Activated gamma-delta T cell treated with anti-CD3 and anti-CD28 coated beads, Interleukin-2, amount 50 U/mL, for 16 hours (primary cell): ENCODE results near the gene PLXNA2.

Experiments
- DNase-seq: peaks from one replicate; pipeline ENCODE4 v3.0.0-alpha.2; 2020; ENCODE audit warnings: low read depth

Gene PLXNA2, protein sequence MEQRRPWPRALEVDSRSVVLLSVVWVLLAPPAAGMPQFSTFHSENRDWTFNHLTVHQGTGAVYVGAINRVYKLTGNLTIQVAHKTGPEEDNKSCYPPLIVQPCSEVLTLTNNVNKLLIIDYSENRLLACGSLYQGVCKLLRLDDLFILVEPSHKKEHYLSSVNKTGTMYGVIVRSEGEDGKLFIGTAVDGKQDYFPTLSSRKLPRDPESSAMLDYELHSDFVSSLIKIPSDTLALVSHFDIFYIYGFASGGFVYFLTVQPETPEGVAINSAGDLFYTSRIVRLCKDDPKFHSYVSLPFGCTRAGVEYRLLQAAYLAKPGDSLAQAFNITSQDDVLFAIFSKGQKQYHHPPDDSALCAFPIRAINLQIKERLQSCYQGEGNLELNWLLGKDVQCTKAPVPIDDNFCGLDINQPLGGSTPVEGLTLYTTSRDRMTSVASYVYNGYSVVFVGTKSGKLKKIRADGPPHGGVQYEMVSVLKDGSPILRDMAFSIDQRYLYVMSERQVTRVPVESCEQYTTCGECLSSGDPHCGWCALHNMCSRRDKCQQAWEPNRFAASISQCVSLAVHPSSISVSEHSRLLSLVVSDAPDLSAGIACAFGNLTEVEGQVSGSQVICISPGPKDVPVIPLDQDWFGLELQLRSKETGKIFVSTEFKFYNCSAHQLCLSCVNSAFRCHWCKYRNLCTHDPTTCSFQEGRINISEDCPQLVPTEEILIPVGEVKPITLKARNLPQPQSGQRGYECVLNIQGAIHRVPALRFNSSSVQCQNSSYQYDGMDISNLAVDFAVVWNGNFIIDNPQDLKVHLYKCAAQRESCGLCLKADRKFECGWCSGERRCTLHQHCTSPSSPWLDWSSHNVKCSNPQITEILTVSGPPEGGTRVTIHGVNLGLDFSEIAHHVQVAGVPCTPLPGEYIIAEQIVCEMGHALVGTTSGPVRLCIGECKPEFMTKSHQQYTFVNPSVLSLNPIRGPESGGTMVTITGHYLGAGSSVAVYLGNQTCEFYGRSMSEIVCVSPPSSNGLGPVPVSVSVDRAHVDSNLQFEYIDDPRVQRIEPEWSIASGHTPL (N-terminal part only)

DNA sequence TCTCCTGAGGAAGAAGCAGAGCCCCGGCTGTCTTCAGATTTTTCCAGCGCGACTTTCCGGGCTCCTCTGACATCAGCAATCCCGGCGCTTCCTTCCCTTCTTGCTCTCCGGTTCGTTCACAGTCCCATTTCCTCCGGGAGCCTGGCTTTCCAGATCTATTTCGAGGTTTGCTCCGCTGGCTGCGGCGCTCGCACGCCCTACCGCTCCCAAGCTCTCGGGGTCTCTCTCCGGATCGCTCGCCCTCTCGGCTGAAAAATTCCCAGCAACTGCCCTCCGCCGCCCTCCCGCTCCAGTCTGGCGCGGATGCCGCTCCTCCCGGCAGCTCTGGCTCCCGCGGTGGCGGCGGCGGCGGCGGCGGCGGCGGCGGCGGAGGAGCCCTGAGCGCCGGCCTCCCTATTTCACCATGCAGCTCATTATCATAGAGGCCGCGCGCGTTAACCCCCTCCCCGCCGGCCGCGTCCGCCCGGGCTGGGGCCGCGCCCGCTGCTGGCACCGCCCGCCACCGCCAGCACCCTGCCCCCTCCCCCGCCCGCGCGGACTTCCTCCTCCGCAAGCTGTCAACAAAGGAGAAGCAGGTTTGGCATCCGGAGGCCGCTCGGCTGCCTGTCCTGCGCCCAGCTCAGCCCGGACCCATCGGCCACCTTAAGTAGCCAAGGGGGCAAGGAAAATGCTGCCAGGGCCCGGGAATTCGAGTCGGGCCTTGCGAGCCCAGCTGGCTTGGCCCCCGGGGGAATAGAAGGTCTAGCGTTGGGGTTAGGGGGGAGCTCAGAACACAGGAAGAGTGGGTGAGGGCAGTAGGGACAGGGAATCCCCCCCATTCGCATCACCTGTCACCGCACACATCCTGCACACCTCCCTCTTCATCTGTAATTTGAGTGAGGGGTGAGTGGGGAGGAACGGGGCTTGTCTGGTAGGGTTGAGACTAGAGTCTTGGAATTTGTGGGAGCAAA, at the start of gene PLXNA2:
TSS of gene PLXNA2 (minus strand) at position 418 of the 950 bp plus-strand sequence. CDS start 26,462 bp downstream, outside the sequence.
- DNase-seq: peak; percentile 45

DNA sequence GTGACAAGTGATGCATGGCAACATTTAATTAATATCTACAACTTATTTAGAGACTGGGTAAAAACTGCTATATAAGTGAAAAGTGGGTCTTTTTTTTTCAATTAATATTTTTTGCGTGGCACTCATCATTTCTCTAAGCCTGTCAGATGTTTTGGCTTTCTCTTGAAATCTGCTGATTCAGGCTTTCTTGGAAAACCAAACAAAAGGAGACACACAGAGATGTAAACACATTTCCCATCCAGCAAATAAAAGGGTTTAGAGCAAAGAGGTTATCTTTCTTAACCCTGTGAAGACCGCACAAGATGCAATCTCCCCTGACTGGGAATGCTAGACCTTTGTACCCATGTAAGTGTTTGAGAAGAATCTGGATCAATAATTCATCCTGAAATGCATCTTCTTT, 48.7 kb upstream of the PLXNA2 start:
- no peak for DNase-seq

DNA sequence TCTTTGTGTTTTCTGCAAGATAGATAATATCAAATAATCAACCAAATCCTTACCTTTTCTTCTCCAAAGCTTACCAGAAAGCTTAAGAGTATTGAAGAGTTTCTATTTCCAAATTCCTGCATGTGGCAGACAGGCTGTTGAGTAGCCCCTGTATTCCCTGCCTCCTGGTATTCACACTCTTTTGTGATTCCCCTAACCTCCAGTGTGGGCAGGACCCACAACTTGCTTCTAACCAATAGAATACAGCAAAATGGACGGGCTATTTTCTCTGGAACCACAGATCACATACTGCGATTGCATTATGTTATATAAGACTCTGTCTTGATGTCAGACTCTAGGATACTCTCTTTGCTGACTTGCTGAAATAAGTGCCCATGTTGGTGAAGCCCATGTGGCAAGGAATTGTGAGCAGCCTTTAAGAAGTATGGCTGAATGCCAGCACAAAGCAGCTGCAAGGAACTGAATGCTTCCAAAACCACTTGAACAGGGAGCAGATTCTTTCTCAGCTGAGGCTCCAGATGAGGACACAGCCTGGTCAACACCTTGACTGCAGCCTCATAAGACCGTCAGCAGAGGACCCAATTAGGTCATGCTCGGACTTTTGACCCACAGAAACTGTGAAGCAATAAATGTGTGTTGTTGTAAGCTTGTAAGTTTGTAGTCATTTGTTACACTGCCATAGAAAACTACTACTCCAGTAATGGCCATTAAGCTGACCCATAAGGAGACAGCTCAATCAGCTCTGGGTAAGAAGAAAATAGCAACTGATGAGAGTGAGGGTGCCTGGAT, 47.9 kb upstream of the PLXNA2 start:
- DNase-seq: no peak

DNA sequence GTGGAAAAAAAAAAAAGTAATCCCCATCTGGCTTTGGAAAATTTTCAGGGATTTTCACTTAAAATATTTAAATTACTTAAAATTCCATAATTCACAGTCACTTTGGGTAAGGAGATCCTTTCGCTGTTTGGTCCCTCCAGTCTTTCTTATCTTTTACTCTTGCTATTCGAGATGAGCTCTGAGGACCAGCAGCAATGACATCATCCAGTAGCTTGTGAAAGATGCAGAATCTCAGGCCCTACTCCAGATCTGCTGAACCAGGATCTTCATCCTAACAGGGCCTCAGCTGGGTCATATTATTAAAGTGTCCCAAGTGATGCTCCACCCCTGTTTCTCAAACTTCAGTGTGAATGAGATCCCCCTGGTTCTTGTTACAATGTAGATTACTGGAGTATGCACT, 46.9 kb upstream of the PLXNA2 start:
- no peak for DNase-seq

DNA sequence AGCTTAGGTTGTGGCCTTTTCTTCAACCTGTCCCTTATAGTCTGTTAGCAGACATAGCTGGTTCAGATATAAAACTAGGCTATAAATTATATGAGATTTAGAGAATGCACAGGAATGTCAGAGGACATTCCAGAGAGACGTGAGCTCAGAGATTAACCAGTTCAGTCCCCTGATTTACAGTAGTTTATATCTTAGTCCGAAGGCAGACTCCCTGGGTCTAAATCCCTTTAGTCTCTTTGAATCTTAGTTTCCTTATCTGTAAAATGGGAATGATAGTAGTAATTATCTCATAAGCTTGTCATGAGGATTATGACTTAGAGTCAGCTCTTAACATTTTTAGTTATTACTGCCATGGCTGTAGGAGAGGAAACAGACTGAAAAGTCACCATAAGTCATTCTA, 45.5 kb upstream of the PLXNA2 start:
- DNase-seq: no peak

DNA sequence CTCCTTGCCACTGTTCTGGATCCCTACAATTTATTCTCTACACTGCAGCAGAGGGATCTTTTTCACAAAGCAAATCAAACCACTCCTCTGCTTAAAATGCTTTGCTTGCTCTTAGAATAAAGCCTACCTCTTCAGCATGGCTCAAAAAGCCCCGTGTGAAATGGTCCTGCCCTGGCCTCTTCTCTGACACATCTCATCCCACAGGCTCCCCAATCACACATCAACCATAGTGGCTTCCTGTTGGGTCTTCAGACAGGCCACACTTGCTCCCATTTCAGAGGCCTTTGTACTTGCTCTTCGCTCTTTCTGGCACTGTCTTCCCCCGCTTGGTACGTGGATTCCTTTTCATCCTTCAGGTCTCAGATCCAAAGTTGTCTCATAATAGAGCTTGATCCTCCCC, 44.3 kb upstream of the PLXNA2 start:
- no peak for DNase-seq

DNA sequence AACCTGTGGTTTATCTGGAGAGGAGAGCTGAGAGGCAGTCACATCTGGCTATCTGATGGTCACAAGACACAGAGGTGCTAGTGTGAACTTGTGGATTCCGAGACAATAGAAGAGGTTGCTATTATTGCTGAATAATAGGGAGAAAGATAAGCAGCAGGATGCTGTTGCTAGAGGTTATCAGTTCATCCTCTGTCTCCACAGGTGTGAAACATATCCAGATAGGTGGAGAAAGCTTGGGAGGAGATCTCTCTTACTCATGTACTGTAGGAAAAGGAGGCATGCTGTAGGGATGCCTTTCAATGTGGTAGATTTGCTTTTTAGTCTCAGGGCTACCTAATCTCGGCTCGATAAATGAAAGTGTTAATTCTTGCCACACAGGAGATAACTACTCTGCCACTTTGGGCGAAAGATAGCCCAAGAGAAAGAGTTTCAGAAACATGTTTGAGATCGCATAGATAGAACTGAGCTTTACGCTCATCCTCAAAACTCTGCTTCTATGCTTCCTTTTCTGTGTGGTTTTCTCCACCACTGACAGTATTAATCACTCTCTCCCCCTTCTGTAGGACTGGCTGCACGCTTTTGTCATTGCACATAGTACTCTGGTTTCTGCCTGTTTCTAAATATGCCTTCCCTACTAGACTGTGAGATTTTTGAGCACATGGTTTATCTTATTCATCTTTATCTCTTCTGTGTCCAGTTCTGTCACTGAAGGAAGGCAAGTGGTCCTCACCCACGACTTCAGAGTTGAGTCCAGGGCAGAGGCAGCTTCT, 36.7 kb upstream of the PLXNA2 start:
- no peak for DNase-seq

DNA sequence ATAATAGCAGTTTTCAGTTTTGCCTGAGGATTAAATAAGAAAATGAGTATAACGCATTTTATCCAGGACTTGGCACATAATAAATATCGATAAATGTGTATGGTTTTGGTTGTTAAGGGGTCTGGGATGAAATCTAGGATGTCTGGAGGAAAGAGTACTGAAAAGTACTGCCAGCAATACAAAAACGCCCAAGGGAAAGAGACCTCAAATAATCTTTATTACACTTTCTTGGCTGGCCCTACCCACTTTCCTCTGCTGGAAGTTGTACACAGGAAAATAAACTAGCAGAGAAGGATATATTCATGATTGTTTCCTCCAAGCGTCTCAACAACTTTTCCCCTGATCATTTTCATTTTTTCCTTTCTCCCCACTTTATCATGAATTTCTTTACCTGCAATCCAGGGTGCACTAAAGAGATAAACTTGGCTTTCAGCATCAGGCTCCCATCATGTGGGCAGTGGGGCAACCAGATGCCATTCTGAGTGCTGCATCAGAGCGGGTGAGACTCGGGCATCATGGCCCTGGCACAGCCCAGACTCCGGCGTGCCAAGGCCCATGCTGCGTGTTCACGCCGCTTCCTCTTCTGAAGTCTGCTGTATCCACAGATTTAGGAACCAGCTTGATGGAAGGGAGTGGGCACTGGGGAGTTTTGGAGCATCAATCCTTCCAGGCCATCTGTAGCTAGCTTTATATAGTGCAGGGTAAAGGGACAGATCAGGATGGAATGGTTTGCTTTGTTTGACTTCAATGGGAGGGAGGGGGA, 35.8 kb upstream of the PLXNA2 start:
- no peak for DNase-seq

DNA sequence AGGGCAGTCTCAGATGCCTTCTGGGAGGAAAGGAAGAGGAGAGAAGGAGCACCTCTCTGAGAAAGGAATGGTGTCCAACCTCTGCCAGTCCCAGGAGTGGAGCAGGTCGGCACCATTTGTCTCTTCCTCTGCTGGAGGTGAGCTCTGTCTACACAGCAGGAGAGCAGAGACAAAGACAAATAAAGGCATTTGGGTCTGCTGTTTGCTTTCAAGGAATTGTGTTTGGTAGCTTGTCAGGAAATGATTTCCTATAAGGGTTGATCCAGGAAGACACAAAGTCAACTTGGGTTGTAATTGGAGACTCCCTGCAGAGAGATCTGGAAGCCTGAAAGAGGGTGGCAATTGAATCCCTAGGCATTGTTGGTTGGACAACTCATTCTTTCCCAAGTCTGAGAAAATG, 34.5 kb upstream of the PLXNA2 start:
- DNase-seq: no peak

DNA sequence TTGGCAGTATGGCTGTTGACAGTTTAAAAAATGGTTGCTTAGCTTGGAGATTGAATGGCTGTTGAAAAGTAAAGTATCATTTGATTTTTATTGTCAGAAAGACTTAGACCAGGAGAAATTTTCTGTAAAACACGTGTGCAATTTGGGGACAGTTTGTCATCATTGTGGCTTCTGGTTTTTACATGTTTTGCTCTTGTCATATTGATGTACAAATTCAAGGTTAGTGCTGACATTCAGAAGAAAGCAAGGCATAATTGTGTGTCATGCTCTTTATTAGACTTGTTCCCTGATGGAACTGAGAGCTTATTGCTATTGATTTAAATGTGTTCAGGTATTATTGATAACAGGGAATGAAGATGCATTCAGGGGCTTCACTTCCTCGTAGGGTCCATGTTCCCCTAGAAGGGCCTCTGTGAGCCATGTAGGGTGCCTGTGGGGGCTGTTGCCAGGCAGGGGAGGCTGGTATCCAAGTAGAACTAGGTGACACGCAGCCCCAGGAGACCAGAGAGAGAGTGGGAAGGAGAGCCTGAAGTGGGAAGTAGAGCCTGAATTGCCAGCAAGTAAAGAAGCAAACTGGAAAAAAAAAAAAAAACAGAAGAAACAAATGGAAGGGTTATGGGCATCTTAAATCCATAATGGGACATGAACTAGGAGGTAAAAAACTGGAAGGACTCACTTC, 32.7 kb upstream of the PLXNA2 start:
- DNase-seq: no peak

DNA sequence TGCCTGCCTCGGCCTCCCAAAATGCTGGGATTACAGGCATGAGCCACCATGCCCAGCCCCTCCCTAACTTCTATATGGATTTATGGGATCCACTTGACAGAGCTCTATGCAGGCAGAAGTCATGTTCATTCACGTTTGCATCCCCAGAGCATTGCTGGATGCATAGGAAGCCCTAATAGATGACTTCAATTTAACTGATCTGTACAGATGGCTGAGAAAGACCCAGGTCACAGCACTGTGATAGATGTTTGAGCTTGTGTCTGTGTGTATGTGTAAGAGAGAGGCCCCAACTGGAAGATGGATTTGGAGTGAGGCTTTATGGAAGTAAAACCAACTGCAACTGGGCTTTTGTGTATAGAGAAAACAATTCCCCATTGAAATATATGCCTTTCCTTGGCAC, 30.9 kb upstream of the PLXNA2 start:
- DNase-seq: no peak

DNA sequence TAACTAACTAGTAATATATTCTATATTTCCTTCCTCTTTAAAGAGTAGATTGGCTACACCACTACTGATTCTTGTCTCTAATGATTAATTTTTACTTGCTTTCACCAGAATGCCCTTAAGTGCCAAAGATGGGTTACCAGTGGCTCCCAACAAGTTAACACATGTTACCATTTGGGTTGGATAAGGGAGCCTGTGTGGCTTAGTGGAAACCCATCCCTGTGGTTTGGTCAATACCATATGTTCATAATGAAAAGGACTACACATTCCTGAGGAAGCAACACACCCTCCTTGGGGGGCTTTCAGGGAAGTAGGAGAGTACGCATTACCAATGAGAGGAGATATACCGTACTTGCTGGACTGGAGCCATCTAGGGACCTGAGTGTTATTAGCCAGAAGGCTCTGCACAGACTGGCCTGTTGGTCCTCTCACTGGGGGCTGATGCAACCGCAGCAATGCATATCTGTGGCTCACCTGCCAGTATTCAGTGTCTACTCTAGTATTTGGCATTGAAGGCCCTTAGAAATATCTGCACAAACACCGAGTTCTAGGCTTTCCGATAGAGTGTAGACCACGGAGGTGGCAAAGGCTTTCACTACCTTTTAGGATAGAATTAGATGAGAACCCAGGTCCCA, 29.3 kb upstream of the PLXNA2 start:
- DNase-seq: no peak

DNA sequence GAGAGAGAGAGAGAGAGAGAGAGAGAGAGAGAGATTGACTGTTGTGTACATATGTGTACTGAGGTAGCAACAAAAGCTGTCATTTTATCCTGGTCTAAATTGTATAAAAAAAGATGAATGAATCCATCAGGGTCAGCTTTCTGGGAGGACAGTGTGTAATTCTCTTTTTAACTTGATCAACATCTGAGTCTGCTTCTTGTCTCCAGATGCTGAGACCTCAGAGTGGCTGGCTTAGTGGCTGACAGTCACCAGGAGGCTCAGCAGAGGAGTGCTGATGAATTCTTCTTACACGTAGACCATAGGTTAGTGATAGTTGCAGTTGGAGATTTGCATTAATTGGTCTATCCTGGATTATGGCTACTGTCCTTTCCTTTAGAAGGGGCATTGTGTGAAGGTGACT, 28.5 kb upstream of the PLXNA2 start:
- DNase-seq: no peak

DNA sequence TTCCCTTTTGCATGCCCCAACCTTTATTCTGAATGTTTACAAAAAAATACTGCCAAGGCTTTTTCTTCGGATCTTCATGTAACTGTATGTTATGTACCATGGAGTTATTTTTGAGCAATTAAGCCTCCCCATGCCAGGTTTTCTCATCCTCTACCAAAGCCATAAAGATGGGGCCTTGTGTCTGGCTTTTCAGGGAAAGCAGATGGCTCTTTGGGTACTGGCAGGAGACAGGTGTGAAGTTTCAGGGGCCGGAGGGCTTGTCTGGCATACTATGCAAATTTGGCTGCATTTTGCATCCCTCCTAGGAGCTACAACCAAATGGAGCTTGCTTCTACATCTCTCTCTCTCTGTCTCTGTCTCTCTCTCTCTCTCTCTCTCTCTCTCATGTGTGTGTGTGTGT, 28.1 kb upstream of the PLXNA2 start:
- DNase-seq: no peak

DNA sequence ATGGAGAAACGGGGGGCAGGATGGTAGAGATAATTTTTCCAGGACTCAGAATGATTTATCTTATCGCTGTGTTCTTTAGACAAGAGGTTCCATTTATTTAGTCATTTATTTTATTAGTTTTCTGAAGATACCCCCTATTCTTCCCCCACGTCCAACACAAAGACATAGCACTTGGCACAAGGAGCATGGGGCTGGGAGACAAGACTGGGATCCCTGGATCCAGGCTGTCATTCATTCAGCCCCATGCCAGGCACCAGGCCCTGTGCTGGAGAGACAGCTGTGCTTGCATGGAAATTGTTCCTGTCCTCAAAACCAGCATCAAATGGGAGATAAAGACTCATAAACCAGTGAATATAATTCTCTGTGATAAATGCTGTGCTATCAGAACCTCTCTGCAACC, 27.1 kb upstream of the PLXNA2 start:
- DNase-seq: no peak

DNA sequence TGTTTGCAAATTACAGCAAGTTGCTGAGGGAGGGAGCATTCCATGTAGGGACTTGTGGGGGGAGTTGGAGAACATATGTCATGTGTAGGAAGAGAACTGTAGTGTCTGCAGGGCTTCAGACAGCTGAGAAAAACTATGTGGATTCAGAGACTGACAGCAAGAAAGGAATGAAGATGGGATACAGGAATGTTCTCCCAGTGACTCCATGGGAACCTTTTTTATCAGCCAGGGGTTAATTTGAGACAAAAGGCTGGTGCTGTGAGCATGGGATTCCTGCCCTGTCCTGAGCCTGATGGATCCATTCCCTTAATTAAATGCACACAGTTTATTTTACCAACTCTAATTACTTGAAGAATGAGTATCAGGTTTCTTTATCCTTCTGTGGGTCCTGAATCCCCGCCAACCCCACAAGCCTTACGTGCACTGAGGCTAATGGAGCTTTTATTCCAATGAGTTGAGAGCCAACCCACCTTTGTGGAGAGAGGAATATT, 26.5 kb upstream of the PLXNA2 start:
- DNase-seq: no peak

DNA sequence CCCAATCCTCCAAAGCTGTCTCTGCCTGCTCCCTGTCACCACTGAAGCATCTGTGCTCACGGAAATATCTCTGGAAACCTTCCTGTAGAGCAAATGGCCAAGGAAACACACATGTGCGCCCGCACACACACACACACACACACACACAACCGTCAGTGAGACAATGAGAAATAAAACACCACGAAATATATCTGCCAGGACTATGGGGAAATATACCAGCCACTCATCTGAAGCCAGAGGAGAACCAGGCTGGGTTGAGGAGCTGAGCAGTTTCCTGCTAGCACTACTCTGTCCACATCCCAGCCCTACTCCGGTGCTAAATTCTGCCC, 25.1 kb upstream of the PLXNA2 start:
- no peak for DNase-seq
